HG03108 (cell line): Measurements from ENCODE around the gene RELCH.
"Not testable (repeated sequence)": the region's sequence is repeated elsewhere in the genome, so short reads cannot be mapped to it uniquely, and the experiment has no call there.

ENCODE experiments used
- ATAC-seq: cut with Tn5 transposase; IDR thresholded peaks from one replicate; pipeline ENCODE4 v1.9.1; 2021; ENCODE audit warnings: moderate library complexity; ENCODE audit not compliant: unreplicated experiment

The RELCH gene, protein sequence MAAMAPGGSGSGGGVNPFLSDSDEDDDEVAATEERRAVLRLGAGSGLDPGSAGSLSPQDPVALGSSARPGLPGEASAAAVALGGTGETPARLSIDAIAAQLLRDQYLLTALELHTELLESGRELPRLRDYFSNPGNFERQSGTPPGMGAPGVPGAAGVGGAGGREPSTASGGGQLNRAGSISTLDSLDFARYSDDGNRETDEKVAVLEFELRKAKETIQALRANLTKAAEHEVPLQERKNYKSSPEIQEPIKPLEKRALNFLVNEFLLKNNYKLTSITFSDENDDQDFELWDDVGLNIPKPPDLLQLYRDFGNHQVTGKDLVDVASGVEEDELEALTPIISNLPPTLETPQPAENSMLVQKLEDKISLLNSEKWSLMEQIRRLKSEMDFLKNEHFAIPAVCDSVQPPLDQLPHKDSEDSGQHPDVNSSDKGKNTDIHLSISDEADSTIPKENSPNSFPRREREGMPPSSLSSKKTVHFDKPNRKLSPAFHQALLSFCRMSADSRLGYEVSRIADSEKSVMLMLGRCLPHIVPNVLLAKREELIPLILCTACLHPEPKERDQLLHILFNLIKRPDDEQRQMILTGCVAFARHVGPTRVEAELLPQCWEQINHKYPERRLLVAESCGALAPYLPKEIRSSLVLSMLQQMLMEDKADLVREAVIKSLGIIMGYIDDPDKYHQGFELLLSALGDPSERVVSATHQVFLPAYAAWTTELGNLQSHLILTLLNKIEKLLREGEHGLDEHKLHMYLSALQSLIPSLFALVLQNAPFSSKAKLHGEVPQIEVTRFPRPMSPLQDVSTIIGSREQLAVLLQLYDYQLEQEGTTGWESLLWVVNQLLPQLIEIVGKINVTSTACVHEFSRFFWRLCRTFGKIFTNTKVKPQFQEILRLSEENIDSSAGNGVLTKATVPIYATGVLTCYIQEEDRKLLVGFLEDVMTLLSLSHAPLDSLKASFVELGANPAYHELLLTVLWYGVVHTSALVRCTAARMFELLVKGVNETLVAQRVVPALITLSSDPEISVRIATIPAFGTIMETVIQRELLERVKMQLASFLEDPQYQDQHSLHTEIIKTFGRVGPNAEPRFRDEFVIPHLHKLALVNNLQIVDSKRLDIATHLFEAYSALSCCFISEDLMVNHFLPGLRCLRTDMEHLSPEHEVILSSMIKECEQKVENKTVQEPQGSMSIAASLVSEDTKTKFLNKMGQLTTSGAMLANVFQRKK

DNA sequence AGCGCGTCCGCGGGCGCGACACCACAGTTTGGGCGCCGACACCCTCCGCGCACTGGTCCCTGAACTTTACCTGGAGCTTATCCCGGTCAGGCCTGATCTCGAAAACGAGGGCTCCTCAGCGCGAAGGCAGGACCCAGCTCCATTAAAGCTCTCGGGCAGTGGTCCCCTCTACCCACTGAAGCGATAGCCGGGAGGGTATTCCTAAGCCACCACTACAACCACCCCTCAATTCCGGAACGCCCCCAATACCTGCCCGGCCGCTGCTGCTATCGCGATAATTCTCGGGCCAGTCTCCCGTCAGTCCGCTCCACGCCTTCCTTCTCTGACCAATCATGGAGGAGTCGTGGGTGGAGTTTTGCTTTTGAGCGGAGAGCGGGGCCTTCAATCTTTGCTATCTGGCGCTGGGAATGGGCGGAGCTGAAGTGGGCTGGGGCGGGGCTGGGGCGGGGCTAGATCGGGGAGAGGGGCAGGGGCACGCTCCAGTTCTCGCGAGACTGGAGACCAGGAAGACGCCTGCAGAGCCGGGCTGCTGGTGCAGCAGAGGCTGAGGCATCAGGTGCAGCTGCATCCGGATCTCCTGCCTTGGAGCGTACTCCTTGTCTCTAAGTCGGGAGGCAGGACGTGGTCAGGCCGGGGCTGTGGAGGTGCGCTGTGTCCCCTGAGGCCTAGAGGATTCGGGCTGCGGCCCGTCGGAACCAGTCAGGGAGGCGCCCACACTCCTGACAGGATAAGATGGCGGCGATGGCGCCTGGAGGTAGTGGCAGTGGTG lies at the start of gene RELCH, which contains the start of gene PIGN:
TSS of gene RELCH (plus strand) at position 482 of the 769 bp plus-strand sequence. CDS start at position 733, 251 bp downstream.
TSS of gene PIGN (minus strand) at position 283 of the 769 bp plus-strand sequence. CDS start 25,703 bp downstream, outside the sequence.
- peak; percentile 88 for ATAC-seq

GRCh38 chr18:62138461-62139235 lies 48.4 kb upstream of the RELCH start:
- ATAC-seq: no peak

DNA sequence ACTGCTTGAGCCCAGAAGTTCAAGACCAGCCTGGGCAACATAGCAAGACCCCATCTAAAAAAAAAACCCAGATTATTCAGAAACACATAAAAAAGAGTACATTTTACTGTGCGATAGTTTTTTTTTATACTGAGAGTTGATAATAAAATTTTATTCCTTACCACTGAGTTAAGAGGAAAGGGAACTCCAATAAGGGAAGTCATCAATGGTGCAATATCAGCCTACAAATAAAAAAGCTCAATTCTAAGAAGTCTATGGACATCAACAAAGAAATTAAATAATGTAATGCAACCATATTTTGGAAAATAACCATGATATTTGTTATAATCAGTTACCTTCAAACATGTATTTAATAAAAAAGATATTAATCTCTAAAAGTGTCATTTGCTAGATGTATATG lies 46.8 kb upstream of the RELCH start:
- no peak for ATAC-seq

- no peak for ATAC-seq
Measured at GRCh38 chr18:62144338-62144737, 42.7 kb upstream of the RELCH start.

DNA sequence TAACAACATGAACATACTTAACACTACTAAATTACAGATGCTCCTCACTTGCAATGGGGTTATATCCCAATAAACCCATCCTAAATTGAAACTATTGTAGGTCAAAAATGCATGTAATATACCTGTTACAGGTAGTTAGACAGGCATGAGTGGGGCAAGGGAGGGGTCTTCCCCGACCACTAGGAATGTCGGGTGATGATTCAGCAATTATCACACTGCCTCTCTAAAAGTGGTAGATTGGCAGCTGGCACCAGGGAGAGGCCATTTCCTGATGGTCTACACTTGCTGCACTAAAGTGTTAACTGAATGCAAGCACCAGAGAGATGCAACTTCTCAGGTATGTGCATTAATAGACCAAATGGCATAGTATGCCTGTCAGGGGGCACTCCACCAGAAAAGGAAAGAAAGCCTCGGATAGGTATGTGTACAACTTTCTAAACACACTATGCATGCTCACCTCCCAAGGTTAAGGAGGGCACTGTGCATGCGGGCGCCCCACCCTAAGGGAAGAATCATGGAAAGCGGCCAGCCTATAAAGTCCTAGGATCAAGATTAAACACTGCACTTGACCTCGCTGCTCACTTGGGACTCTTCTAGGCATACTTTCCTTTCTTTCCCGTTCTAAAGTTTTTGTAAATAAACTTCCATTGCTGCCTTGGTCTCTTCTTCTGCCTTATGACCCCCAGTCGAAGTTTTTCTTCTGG lies 35.8 kb upstream of the RELCH start:
- no peak for ATAC-seq

DNA sequence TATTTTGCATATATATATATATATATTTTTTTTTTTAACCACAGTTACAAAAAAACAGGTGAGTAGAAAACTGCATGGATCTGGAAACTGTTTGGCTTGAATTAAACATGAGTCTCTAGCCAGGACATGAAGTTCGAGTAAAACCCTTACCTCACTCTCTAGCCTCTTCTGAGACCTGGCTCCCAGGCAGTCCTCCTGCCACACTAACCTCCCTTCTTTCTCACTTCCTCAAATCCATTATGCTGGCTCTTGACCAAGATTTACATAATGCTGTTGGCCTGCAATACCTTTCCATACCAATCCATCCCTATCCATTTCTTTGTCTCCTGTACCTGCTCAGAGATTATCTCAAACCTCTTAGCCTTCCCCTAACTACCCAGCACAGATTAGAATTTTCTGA lies 34.2 kb upstream of the RELCH start:
- no peak for ATAC-seq

GRCh38 chr18:62157843-62158242 lies 29.2 kb upstream of the RELCH start:
- ATAC-seq: no peak

- no peak for ATAC-seq
Measured at GRCh38 chr18:62164310-62164709, 22.7 kb upstream of the RELCH start.

DNA sequence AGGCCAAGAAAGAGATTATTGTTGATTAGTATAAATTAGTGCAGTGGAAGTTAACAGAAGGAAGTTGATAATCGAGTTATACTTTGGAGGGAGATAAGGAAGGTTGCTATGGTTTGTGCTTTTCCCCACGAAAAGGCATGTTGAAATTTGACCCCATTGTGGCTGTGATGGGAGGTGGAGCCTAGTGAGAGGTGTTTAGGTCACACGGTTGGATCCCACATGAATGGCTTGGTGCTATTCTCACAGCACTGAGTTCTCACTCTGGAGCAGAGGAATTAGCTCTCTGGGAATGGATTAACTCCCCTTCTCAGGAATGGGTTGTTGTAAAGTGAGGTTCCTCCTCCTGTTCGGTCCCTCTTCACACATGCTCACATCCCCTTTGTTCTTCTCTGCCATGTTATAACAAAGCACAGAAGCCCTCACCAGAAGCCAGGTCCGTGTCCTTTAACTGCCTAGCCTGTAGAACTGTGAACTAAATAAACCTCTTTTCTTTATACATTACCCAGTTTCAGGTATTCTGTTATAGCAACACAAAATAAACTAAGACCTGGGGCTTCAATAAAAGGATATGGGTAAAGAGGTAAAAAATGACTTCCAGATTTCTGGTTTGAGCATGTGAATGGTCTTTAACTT lies 22.1 kb upstream of the RELCH start:
- ATAC-seq: no peak

- ATAC-seq: no peak
Measured at GRCh38 chr18:62165583-62165982, 21.5 kb upstream of the RELCH start.

GRCh38 chr18:62166524-62166923 lies 20.5 kb upstream of the RELCH start:
- not testable (repeated sequence) for ATAC-seq

DNA sequence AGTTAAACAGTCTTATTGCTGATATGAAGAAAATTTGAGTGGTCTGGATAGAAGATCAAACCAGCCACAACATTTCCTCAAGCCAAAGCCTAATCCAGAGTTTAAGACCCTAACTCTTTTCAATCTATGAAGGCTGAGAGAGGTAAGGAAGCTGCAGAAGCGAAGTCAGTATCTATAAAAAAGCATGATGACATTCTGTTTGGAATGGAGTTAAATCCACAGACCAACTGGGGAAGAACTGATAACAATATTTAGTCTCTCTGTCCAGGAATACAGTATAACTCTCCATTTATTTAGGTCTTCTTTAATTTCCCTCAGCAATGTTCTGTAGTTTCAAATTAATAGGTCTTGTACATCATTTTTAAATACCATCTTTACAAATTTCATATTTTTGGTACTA lies 16.2 kb upstream of the RELCH start:
- no peak for ATAC-seq

DNA sequence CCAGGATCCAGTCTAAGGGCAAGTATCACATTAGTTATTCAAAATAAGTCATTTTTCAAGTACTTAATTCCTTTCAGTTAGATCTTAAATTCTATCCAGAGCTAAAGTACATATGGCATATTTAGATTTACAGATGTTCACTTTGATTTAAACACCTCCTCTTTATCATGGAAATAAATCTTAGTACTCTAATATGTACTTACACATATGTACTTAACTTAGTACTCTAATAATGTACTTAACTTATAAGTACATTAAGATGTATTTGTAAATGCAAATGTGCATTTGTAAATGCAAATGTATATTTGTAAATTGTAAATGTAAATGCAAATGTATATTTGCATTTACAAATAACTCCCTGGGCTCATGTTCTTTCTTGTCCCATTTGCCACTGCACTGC lies 14.8 kb upstream of the RELCH start:
- no peak for ATAC-seq

DNA sequence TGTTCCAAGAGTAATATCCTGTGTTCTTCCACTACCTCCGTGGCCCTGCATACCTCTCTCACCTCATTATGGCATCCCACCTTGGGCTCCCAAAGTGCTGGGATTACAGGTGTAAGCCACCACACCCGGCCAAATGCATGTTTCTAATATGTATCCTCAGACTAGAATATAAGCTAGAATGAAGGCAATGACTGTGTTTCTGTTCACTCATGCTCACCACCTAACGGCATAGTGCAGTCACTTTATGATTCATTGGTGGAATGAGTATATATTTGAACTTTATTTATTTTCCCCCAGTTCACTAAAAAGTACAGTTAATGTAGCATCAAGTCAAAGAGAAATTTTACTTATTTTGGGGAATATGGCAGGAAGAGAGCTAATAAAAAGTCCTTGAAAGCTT lies 11.5 kb upstream of the RELCH start:
- no peak for ATAC-seq

GRCh38 chr18:62177271-62177670 lies 9.8 kb upstream of the RELCH start:
- no peak for ATAC-seq

- ATAC-seq: no peak
Measured at GRCh38 chr18:62179213-62179612, 7.8 kb upstream of the RELCH start.

DNA sequence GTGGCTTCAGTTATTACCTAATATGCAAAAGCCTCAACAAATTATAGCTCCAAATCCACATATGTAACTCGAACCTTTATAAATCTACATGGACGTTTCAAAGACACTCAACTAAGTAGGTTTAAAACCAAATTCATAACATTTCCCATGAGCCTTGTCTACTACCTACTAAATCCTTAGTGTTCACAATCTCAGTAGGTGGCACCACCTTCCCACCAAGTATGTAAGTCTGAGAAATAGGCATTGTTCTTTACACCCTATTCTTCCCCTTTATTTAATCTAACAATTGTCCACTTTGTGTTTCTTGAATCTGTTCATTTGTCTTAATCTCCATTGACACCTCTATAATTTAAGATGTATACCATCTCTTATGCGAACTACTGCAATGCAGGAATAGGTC lies 4.8 kb upstream of the RELCH start:
- ATAC-seq: no peak

DNA sequence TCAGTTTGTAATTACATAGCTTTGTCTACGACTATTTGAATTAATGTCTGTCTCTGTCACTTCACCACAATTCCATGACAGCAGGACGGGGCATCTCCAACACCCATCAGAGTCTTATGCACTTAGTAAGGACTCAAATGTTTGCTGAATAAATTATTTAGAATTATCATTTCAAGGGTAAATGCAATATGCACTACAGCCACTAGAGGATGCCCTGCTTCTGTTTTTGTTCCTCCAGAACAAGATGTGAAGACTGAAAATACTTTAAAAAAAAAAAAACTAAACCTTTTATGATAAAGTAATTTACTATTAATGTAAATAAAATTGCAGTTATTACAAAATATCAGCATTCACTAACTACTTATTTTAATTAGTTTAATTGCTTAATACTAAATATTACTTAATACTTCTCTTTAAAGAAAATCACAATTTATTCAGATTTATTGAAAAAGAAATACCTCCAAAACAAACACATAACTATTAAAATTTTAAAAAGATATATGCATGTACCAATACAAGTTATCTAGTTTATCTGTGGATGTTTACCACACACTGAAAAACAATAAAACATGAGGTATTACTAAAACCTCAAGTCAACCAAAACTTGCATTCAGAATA lies 3.4 kb upstream of the RELCH start:
- no peak for ATAC-seq
